GM12878 (cell line): ENCODE results near the gene WNK1. TPM values are rescaled to one million over a fixed set of nuclear protein-coding genes. Genes with fewer than 3 reads are reported as not detected.
"Not testable (repeated sequence)": the region's sequence is repeated elsewhere in the genome, so short reads cannot be mapped to it uniquely, and the experiment has no call there.

Experiments used
- ATAC-seq: fragments of 200-7000 bp; cut with Tn5 transposase; 3 replicates; pipeline ENCODE4 v1.9.1; 2020; ENCODE audit warnings: mild to moderate bottlenecking, moderate library complexity
- BruUV-seq: library from RNA; stranded (reverse); fragments of 400-500 nt; replicated peaks from 2 replicates; lab custom pipeline; 2021; lab: Mats Ljungman, UMichigan
- CTCF ChIA-PET: fragments of 300-600 bp; sonication (Branson Sonifier 250); formaldehyde crosslinking; extraction: SDS; loops from one replicate; lab custom pipeline; 2021; ENCODE audit warnings: inconsistent platforms; lab: Yijun Ruan, JAX
- POLR2A ChIA-PET: fragments of 350-600 bp; formaldehyde crosslinking; extraction: SDS; loops from one replicate; lab custom pipeline; 2021; ENCODE audit warnings: inconsistent platforms; lab: Charles Lee
- RAD21 ChIA-PET: fragments of 300-600 bp; sonication (Branson Sonifier 250); formaldehyde crosslinking; loops from one replicate; lab custom pipeline; 2023; ENCODE audit warnings: antibody characterized with exemption; ENCODE audit not compliant: unreplicated experiment; lab: Charles Lee
- SMC1A ChIA-PET: fragments of 300-600 bp; sonication (Branson Sonifier 250); formaldehyde crosslinking; loops from one replicate; lab custom pipeline; 2023; ENCODE audit not compliant: unreplicated experiment, uncharacterized antibody; lab: Charles Lee
- DNase-seq: peaks from one replicate; pipeline ENCODE4 v3.0.0-alpha.2; 2011; ENCODE audit warnings: low read depth, low spot score
- FAIRE-seq: peaks from 3 replicates; lab custom pipeline; 2011; peaks lifted over from hg19 to GRCh38; lab: Jason Lieb, UNC
- H2AFZ ChIP-seq: 2 replicates; pipeline ENCODE4 v1.6.0; 2011; ENCODE audit warnings: low read depth, low read length, control low read depth; ENCODE audit not compliant: control insufficient read depth
- H3K27ac ChIP-seq: 2 replicates; pipeline ENCODE4 v1.5.1; 2011; ENCODE audit warnings: control low read depth; ENCODE audit not compliant: control insufficient read depth, insufficient read depth
- H3K27me3 ChIP-seq, 2 experiments: replicated peaks in 1 of 2; 2 replicates each; pipeline versions ENCODE4 v1.6.0 to v1.6.1; 2011; ENCODE audit warnings: low read length in 1 of 2; ENCODE audit not compliant: control insufficient read depth in 2 of 2, insufficient read depth in 2 of 2
- H3K36me3 ChIP-seq, 2 experiments: 2 replicates each; pipeline ENCODE4 v1.5.1; 2011; ENCODE audit warnings: low read length in 1 of 2; ENCODE audit not compliant: control insufficient read depth in 2 of 2, insufficient read depth in 2 of 2
- H3K4me1 ChIP-seq: 2 replicates; pipeline ENCODE4 v1.6.1; 2011; ENCODE audit warnings: mild to moderate bottlenecking, low read length, moderate library complexity, mixed read lengths; ENCODE audit not compliant: control insufficient read depth, insufficient read depth
- H3K4me2 ChIP-seq: 2 replicates; pipeline ENCODE4 v1.6.0; 2011; ENCODE audit warnings: control low read depth; ENCODE audit not compliant: control insufficient read depth, insufficient read depth
- H3K4me3 ChIP-seq: fragments of 200-600 bp; sonication (generic); 2 replicates; pipeline ENCODE4 v1.5.1; 2016
- H3K79me2 ChIP-seq: 2 replicates; pipeline ENCODE4 v1.6.0; 2011; ENCODE audit warnings: low read length; ENCODE audit not compliant: control insufficient read depth, insufficient read depth
- H3K9ac ChIP-seq: 2 replicates; pipeline ENCODE4 v1.8.0; 2011; ENCODE audit warnings: low read length, control low read depth, mixed read lengths; ENCODE audit not compliant: control insufficient read depth, insufficient read depth
- H3K9me3 ChIP-seq: replicated peaks from 3 replicates; pipeline ENCODE4 v1.5.1; 2011; ENCODE audit warnings: mild to moderate bottlenecking, low read length; ENCODE audit not compliant: control insufficient read depth, insufficient read depth
- H4K20me1 ChIP-seq: 2 replicates; pipeline ENCODE4 v1.6.0; 2011; ENCODE audit not compliant: control insufficient read depth, insufficient read depth
- IRF4 ChIP-seq: IDR thresholded peaks from 2 replicates; pipeline ENCODE4 v1.6.1; 2011; ENCODE audit warnings: low read depth, low read length
- RUNX3 ChIP-seq: IDR thresholded peaks from 2 replicates; pipeline ENCODE4 v1.6.1; 2012; ENCODE audit warnings: low read length, inconsistent platforms
- WGBS: methylation state at CpG from one replicate; pipeline ENCODE4 v1.1.6; 2016; ENCODE audit warnings: low lambda C conversion rate; ENCODE audit not compliant: insufficient replicate concordance, insufficient coverage; ENCODE audit errors: missing lambda C conversion rate; 5-methylcytosine and 5-hydroxymethylcytosine counted together
- in situ Hi-C: fragments of 300-500 bp; cut with MboI; formaldehyde crosslinking; loops from 9 replicates; pipeline ENCODE4 v1.14.3; 2018; ENCODE audit warnings: mixed read lengths
- intact Hi-C: fragments of 100-400 bp; cut with micrococcal nuclease; formaldehyde crosslinking; loops from one replicate; pipeline ENCODE4 v1.14.2; 2022; ENCODE audit not compliant: unreplicated experiment
- polyA plus RNA-seq, 11 experiments: library from polyadenylated mRNA; depleted of rRNA in 4 of 11; unstranded in 6 of 11; stranded (reverse) in 5 of 11; fragments of >200 nt; fragmentation: Nextera tagmentation in 4 of 11; fragmentation: Illumina TruSeq in 1 of 11; extraction: Ambion mirVana in 4 of 11; extraction: Trizol in 1 of 11; gene quantifications; 1 replicate in 1 of 11; 2 replicates in 10 of 11; pipeline versions ENCODE4 v1.2.1 to v1.2.3, GENCODE V29; 2011 to 2016; ENCODE audit warnings: inconsistent platforms in 2 of 11, missing spikeins in 2 of 11, low read depth in 1 of 11
- total RNA-seq, 4 experiments: library from RNA; depleted of rRNA in 3 of 4; stranded (reverse); fragments of >200 nt in 3 of 4; fragmentation: Illumina TruSeq in 1 of 4; extraction: Trizol in 1 of 4; gene quantifications; 2 replicates each; pipeline versions ENCODE4 v1.2.1 to v1.2.3, GENCODE V29; 2013 to 2021

The WNK1 gene
- total and polyA plus RNA-seq, 10 of the 15 experiments (the other 5 are each of a cell fraction or from before 2014, with no cell fraction given), result 9.6 to 151 (median 86.6) TPM

DNA sequence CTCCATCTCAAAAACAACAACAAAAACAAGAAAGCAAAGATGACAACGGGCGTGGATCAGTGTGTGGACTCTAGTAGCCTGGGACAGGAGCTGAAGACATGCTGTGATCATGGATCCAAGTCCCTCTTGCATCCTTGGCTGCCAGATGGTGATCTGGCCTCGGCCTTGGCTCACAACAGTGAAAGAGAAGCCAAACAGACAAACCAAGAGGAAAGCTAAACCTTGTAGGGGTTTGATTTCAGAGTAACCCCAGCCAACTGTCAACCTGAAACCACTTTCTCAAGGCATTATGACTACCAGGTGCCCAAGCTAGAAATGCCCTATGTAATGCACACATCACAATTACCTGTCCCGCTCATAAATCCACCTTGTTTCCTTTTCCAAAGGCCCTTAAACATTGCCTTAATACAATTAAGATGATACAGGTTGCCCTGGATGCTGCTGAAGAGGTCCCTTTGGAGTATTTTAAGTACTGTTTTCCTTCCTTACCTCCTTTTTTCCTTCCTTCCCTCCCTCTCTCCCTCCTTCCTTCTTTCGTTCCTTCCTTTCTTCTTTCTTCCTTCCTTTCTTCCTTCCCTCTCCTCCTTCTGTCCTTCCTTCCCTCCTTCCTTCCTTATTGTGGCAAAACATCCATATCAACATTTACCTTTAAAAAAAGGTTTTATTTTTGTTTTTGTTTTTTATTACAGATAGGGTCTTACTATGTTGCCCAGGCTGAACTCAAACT, 47.7 kb upstream of the WNK1 start:
- ChIA-PET SMC1A (interaction anchor here (0.6 to 2.2 kb wide), 9 partner anchors 12 to 45 kb away, joined by 3 to 9 read pairs (median 3); no protein-coding TSS in a partner anchor), POLR2A (interaction anchor here (2.0 kb wide), 1 partner anchor 16 kb away, joined by 6 read pairs; no protein-coding TSS in a partner anchor), CTCF (interaction anchor here (0.7 kb wide), 1 partner anchor 89 kb away, joined by 3 read pairs; no protein-coding TSS in a partner anchor), RAD21 (no interaction called here)
- H4K20me1 ChIP-seq, result no peaks in the 10 kb centered on the region
- intact Hi-C loops, result no loop called here
- WGBS, result 73% methylated on average over 5 of the region's 5 CpGs
- H3K4me2 ChIP-seq, result no peak overlapping the region
- H3K4me3 ChIP-seq, result no peak overlapping the region
- H3K9ac ChIP-seq, result no peak overlapping the region
- no peaks in the 10 kb centered on the region for H3K27me3 ChIP-seq
- in situ Hi-C loops, result no loop called here
- ATAC-seq (peak; percentile 53), DNase-seq (no peak), FAIRE-seq (no peak)
- H3K27ac ChIP-seq, result no peak overlapping the region
- H3K79me2 ChIP-seq, result no peaks in the 10 kb centered on the region
- BruUV-seq, result no TSS peak
- peak overlapping the region; percentile 61 for H2AFZ ChIP-seq
- peak; percentile 27; the same call in 1 of the 2 replicates for TF ChIP-seq RUNX3
- TF ChIP-seq IRF4, result no peak
- H3K36me3 ChIP-seq, result no peaks in the 10 kb centered on the region
- no peaks in the 10 kb centered on the region; the same call in 2 of the 3 replicates for H3K9me3 ChIP-seq
- peaks cover 19% of the 10 kb centered on the region for H3K4me1 ChIP-seq

DNA sequence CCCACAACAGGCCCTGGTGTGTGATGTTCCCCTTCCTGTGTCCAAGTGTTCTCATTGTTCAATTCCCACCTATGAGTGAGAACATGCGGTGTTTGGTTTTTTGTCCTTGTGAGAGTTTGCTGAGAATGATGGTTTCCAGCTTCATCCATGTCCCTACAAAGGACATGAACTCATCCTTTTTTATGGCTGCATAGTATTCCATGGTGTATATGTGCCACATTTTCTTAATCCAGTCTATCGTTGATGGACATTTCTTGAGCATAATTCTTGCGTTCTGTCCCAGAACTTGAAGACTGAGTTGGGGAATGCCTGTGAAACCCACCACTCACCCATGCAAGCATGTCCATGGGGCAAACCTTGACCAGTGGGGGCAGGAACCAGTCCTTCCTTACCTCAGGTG, 44.3 kb upstream of the WNK1 start:
- H3K36me3 ChIP-seq, POLR2A ChIA-PET, FAIRE-seq, H3K79me2 ChIP-seq, H3K27ac ChIP-seq, H3K9ac ChIP-seq, in situ Hi-C loops, H3K4me2 ChIP-seq, ATAC-seq, H2AFZ ChIP-seq, CTCF ChIA-PET, BruUV-seq, SMC1A ChIA-PET, DNase-seq, RAD21 ChIA-PET, H3K4me3 ChIP-seq, H4K20me1 ChIP-seq, H3K9me3 ChIP-seq, H3K27me3 ChIP-seq, intact Hi-C loops: not testable (repeated sequence)
- 55% methylated on average over 2 of the region's 3 CpGs for WGBS
- peaks cover 27% of the 10 kb centered on the region for H3K4me1 ChIP-seq
